HG03135 (cell line): Measurements from ENCODE around the gene RNF41.
"Not testable (repeated sequence)": the region's sequence is repeated elsewhere in the genome, so short reads cannot be mapped to it uniquely, and the experiment has no call there.

ENCODE experiments used
- ATAC-seq: cut with Tn5 transposase; IDR thresholded peaks from one replicate; pipeline ENCODE4 v1.9.1; 2021; ENCODE audit warnings: mild to moderate bottlenecking, moderate library complexity; ENCODE audit not compliant: unreplicated experiment

Gene RNF41

DNA sequence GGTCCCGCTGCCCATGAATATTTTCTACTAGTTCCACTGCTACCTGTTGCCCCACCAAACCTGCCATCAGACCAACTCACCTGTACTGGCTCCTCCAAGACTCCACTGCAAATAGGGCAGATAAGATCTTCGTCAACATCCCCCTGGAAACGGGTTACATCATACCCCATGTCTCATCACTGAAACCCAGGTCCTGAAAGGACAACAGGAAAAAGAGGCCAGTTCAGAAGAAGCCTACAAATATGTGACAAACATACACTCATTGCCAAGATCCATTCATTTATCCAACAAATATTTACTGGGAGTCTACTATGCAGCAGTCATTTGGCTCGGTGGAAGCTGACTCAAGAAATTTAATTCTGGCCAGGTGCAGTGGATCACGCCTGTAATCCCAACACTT, 7.8 kb downstream of the RNF41 start:
- no peak for ATAC-seq

DNA sequence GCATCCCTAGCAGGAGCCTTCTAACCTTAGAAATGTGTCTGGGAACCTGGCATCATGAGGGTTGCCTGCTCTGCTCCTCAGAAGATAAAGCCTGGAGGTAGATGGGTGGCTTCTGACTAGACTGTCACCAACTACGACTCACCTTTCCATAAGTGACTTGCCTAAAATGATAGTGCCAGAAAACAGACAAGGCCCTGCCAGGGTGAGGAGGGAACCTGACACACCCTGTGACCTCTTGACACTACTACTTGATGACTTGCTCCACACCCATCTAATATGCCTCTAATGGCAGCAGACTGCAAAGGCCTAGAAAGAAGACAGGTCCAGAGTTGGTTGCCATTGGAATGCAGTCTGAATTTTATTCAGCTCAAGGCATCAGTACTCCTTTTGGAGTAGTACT, 9.4 kb downstream of the RNF41 start:
- no peak for ATAC-seq

DNA sequence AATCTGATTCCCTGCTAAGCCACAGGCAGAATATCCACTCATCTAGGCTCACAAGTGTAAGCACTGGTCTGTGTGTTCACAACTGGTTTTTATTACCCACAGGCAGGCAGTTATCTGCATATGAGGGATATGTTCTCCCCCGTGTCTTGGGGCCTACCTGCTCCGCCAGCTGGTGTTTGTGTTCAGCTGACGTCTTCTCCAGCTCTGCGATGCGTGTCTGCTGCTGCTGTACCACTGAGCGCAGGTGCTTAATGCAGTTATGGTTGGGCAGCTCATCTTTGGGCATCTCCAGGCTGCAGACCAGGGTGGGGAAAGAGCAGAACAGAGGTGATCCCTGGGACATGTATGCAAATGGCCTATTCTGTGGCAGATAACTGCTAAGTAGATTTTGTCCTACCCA, 13.7 kb downstream of the RNF41 start:
- no peak for ATAC-seq

DNA sequence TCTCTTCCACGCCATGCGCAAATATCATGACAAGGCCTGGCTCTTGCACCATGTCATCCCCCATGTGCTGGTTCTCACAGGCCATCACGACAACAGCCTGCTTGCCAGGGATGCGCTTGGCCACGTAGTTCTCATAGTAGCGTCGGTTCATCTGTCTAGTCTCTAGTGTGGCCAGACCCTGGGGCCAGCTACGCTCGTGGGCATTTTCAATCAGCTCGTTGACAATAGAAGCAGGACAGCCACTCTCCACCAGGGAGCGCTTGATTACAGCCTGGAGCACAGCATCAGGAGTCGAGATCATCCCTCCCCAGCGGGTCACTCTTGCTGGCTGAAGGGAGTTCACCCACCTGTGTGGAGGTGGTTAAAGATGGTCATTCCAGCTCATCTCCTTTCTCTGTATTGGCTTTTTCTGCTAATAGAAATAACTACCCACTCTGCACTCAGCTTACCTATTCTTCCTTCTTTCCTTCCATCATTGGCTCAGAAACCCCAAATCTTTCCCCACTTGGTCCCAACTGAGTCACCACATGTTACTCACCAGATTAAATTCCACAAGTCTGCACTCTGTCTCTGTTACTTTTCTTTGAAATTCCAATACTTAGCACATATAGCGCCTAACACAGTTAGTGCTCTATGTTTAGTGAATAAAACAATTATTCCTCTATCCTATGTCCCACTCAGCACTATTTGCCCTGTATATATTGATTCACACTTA, 15.1 kb downstream of the RNF41 start:
- no peak for ATAC-seq

DNA sequence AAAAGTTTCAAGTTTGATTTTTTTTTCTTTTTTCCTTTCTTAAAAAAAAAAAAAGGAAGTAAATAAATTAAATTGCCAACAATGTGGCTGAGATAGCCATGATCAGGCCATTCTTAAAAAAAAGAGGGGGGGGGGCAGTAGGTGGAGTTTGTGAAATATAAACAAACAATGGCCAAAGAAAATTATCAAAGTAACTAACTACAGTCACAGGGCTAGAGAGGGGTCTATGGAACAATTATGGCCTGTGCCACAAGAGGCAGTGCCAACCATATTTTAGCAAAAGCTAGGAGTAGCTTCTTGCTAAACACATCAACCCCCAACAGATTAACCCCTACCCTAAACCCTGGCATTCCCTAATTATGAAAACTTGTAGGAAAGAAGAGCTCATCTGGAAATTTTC, 16.3 kb downstream of the RNF41 start:
- ATAC-seq = no peak

DNA sequence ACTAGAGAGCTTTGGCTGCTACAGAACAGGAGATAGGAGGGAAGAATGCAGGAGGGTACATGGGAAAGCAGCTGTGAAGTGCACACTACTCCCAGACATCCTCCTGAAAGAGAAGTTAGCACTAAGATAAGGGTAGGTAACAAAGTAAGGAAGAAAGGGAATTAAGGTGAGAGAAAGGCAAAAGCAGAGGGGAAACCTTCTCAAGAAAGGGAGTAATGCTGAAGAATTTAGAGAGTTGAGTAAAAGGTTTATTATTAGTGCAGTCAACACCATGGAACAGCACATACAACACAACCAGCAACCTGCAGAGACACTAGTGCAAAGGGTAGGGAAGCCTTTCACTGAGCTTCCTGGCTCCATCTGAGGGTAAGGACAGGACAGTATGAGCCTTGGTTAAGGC, 17.4 kb downstream of the RNF41 start:
- no peak for ATAC-seq

DNA sequence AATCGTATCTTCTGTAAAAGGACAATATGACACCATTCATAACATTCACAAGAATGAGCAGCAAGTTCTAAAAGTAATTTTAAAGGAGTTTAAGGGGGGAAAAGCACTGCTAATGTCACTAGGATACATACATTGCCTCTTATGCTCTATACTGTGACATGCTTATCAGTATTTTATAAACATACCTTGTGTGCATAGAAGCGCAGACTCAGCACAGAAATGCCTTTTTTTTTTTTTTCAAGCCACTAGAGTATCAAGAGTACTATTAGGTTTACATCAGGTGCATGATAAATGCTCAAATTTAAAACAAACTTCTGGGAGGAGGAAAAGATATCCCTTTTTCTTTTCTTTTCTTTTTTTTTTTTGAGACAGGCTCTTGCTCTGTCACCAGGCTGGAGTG, 18.9 kb downstream of the RNF41 start:
- ATAC-seq = no peak

DNA sequence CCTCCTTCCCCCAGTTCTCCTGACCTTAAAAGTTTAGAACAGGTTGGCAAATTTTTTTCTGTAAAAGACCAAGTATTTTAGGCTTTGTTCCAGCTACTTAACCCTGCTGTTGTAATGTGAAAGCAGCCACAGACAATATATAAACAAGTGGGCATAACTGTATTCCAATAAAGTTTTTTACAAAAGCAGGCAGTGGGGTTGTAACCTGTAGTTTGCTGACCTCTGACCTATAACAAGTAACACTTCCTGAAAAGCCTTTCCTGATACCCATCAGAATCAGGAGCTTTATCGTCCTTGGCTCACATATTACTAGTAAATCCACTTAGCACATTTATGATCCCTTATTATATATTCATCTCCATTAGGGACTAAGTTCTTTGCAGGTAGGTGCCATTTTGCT, 19.4 kb downstream of the RNF41 start:
- ATAC-seq = no peak

DNA sequence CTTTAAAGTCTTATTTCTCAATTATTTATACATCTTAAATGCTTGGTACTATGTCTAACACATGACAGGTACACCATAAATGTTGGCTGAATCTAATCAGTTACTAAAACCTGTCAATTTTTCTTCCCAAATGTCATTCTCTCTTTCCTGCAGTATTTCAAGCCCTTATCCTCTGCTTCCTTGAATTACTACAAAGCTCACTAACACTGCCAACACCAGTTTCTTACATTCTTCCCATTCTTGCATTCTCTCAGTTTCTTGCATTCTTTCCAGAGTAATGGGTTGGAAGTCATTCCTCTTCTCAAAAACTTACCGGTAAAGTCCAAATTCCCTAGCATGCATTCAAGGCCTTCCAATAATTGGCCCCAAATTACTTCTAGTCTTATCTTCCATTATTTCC, 22.9 kb downstream of the RNF41 start:
- no peak for ATAC-seq

DNA sequence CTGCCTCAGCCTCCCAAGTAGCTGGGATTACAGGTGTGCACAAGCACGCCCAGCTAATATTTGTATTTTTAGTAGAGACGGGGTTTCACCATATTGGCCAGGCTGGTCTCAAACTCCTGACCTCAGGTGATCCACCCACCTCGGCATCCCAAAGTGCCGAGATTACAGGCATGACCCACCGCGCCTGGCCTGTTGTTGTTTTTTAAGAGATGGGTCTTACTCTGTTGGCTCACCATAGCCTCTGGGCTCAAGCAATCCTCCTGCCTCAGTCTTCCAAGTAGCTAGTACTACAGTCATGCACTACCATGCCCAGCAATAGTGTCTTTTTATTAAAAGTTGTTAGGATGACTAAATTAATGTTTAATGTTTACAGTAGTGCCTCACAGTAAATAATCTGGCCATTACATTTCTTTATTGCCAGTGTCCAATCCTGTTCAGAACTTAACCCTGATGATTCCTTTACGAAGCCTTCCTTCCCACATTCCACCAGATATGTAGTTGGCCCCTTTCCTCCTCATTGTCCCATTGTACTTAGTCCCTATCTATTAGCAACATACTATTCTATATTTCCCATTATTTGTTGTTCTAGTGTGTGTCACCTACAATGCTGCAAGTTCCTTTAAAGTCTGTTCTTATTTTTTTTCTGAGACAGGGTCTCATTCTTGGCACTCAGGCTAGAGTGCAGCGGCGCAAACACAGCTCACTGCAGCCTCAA, 23.6 kb downstream of the RNF41 start:
- no peak for ATAC-seq

DNA sequence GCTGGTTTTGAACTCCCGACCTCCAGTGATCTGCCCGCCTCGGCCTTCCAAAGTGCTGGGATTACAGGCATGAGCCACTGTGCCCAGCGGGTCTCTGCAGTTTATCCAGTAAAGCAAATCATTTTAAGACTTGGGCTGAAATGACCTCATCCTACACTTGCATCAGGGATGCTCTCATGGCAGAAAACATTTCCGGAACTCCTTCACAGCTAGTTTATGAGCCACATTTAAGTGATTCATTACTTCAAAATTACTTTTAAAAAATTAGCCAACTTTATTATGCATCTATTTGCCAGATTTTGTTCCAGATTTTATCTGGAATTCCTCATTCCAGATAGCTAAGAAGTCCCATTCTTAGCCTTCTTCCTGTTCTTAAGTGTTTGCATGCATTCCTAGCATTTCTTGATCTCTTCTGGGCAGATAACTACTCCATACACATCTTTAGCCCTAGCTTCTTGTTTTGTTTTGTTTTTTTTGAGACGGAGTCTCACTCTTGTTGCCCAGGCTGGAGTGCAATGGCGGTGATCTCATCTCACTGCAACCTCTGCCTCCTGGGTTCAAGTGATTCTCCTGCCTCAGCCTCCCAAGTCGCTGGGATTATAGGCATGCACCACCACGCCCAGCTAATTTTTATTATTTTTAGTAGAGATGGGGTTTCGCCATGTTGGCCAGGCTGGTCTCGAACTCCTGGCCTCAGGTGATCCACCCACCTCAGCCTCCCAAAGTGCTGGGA, 24.7 kb downstream of the RNF41 start:
- ATAC-seq = not testable (repeated sequence)

DNA sequence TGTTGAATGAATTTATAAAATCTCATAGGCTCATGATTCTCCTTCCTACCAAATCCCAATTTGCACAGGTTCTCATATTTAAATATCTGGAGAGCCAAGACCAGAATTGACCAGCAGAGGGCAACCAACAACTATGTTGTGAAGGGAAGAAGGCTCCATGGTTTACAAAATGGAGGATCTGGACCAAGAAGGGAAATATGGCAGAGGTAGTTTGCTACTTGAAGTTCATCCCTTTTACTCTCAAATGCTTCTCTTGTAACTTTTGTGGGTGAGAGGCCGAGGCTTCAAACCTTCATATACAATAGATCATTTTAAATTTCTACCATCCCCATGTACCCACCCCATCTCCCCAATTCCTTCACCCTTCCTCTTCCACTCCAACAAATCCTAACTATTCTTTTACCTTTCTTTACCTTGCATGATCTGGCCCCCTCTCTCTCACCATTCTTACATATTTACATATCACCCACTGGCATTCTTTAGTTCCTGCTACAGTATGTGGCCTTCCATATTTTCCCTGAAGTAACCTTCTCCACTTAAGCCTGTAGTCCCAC, 28.6 kb downstream of the RNF41 start:
- no peak for ATAC-seq

DNA sequence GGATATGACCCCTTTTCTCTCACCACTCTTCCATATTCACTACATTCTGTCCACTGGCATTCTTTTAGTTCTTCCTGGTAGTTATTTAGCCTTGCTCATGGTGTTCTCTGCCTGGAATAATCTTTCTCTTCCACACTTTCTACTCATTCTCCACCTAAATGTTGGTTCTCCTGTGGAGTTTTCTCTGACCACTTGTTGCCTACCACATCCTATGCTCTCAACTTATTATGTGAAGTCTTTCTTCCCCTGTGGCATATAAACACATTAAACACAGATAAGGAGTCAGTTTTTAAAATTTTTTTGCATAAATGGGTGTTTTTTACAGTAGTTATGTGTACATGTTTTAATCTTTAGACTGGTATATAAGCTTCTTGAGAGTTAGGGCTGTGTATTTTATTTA, 29.1 kb downstream of the RNF41 start:
- no peak for ATAC-seq

DNA sequence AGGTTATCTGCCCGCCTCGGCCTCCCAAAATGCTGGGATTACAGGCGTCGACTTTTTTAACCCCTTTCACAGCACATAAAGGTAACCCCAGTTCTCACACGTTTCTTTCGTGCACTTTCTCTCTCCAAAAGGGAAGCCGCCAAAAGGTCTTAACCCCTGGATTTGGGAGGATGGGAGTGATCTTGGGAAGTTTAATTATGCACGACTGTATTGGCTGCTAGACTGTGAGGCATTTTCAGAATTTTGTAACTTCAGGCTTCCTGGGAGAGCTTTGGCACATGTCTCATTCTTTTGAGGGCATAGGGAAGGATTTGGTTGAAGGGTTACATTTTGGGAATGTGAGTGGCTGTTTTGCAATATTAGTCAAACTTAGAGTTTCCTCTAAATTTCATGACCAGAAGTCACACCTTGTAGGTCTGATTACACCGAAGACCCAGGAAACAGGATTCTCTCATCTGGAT, 31.0 kb downstream of the RNF41 start:
- ATAC-seq = no peak

DNA sequence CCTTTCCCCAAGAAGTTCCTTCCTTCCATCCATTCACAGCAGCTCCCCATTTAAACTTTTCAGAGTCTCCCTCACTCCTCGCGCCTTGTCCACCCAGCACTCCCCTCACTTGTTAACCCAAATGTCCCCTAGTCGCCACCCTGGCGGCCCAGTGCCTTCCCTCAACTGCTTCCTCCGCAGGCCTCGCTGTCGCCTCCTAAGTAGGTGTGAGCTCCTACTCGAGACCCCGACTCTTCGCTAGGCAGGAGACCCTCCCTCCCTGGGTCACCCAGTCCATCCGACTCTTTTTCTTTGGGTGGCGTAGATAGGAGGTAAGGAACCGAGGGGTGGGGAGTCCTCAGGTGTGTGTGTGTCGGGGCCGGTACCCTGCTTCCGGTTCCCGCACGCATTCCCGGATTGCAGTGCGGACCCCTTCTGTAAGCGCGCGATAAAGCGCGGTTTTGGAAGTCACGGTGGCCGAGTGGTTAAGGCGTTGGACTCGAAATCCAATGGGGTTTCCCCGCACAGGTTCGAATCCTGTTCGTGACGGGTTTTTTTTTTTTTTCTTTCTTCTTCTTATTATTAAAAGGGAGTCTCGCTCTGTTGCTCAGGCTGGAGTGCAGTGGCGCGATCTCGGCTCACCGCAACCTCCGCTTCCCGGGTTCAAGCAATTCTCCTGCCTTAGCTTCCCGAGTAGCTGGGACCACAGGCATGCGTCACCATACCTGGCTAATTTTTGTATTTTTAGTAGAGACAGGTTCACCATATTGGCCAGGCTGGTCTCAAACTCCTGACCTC, 31.6 kb downstream of the RNF41 start:
- ATAC-seq = peak; percentile 40

DNA sequence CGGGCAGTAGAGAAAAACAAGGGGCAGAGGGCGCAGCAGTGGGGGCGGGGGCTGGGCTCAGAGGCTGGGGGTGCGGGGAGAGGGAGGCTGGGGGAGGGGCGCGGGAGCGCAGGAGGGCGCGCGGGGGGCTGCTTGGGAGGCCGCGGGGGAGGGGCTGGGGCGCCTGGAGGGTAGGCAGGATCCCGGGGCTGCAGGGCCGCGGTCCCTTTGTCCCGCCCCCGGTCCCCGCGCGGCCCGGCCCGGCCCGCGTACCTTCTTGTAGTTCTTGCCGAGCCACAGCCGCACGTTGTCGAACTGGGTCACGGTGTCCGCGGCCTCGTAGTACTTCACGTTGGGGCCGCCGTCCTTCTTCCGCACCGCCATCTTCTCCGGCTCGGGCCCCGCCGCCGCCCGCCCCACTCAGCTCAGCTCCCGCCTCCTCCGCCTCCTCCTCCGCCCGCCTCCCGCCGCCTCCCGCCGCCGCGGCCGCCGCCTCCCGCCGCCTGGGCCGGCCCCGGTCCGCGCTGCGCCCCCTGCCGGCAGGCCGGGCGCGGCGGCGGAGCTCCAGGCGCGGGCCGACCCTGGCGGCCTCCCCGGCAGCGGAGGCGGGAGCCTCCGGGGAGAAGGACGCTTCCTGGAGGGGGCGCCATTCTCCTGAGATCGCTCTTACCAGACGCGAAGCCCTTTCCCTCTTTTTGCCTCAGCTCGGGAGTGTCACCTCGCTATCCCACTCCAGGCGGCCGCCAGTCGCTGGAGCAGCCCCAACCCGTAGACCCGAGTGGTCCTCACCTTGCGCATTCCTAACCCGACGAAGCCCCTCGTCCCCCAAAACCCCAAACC, 32.4 kb downstream of the RNF41 start, which contains the start of gene SMARCC2:
SMARCC2 (minus strand) TSS at position 385 of the 819 bp plus-strand sequence; CDS start at position 363, 22 bp downstream.
- ATAC-seq = peak; percentile 69

DNA sequence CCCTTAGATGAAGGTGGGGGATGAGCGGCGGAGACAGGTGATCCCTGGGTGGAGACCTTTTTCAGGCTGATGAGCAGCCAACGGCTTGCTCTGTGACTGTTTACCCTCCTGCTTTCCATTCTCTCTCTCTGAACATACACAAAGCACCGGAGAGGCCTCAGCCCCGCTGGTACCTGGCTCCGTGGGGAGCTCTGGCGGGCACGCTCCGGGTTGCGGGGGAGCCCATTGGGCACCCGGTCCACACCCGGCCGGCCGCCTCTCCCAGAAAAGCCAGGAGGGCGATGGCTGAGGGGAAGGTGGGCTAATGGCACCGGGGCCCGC, 33.0 kb downstream of the RNF41 start:
- peak; percentile 15 for ATAC-seq

DNA sequence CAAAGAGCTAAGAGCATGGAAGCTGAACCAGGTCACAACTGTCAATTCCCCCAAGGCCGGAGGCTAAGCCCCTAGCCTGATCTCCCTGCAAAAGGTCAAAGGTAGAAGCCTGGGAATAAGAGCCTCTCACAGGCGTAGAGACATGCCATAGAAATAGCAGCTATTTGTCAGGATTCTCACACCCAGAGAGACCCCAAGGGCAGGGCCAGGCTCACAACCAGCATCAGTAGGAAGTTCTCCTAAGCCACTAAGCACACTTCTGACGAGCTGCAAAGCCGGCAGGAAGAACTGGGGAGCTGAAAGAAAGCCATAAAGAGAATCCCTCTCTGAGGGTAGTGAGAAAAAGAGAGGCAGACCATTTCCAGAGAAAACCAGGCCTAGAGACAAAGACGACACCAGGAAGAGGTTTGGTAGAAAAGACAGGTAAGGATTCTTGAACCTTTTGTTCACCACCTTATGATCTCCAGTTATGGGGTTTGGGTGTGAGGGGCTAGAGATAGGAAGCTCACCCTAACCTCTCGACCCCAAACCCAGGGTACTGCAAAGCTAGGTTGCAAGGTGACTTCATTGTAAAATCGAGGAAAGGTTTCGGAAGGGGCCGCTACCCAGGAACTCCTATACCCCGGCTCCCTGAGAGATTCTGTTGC, 33.5 kb downstream of the RNF41 start:
- ATAC-seq = no peak

DNA sequence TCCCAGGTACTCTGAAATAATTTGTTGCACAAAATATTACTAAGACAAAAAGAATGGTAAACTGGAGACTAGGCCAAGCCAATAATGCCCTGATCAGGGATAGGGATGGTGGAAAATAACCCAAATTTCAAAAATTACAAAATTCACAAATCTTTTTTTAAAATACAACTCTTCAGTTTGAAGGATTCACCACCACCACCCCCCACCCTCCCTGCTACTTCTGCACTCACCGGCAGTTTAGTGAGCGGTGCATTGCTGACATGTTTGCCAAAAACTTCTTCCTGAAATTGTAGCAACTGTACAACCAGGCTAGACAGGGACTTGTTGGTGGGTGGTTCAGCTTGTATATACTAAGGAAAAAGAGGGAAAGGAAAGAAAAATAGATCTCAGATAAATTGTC, 34.8 kb downstream of the RNF41 start:
- ATAC-seq = no peak

DNA sequence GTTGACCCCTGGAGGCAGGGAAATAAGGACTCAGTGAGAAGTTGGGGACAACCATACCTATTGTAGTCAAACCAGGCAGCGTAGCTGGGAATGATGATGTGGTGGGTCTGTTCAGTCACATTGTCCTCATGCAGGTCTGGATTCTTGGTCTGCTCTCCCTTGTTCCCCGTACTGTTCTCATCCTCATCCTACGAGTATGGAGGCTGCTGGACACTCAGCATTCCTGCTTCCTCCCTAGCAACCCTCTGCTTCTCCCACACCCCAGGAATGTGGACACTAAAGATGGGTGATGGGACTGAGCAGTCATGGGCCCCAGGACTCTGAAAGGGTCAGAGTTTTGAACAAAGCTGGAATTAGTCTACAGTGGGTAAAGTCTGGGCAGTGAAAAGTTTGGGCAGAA, 43.4 kb downstream of the RNF41 start:
- ATAC-seq = no peak
